Measurements from ENCODE around the gene NCKIPSD.
"Not testable (repeated sequence)": the region's sequence is repeated elsewhere in the genome, so short reads cannot be mapped to it uniquely, and the experiment has no call there.

The NCKIPSD gene

GRCh38 chr3:48685603-48686511 is at the start of gene NCKIPSD:
NCKIPSD (minus strand) TSS chr3:48685915; CDS start chr3:48685807, 108 bp downstream.
- peak within 1 kb of the TSS; percentile 57 to 90 (median 78) for H3K4me3 ChIP-seq
- H3K27ac ChIP-seq, result peak within 1 kb of the TSS; percentile 54 to 94 (median 86)

- peak overlapping the region in 10 of 21 experiments; percentile 1 to 84 (median 42) for H3K27ac ChIP-seq
- not testable (repeated sequence) for H3K4me3 ChIP-seq
Observed at GRCh38 chr3:48735075-48735767, 49.5 kb upstream of the NCKIPSD start.

GRCh38 chr3:48734541-48734940 is 48.8 kb upstream of the NCKIPSD start:
- Histone ChIP-seq H3K4me3 (peak overlapping the region in 3 of 7 experiments; percentile 4 to 19 (median 14)), H3K27ac (peak overlapping the region in 11 of 21 experiments; percentile 7 to 84 (median 70))

- H3K4me3 ChIP-seq, result peak overlapping the region in 3 of 7 experiments; percentile 4 to 19 (median 14)
- H3K27ac ChIP-seq, result peak overlapping the region in 10 of 21 experiments; percentile 7 to 84 (median 70)
Observed at GRCh38 chr3:48733752-48734518, 48.2 kb upstream of the NCKIPSD start.

GRCh38 chr3:48727511-48727910 is 41.8 kb upstream of the NCKIPSD start:
- Histone ChIP-seq H3K4me3 (no peak overlapping the region), H3K27ac (no peak overlapping the region)

GRCh38 chr3:48725185-48725855 is 39.6 kb upstream of the NCKIPSD start:
- H3K27ac ChIP-seq, H3K4me3 ChIP-seq: not testable (repeated sequence)

GRCh38 chr3:48723725-48724124 is 38.0 kb upstream of the NCKIPSD start:
- Histone ChIP-seq H3K4me3 (no peak overlapping the region), H3K27ac (no peak overlapping the region)

GRCh38 chr3:48723293-48723692 is 37.6 kb upstream of the NCKIPSD start:
- H3K27ac ChIP-seq, result not testable (repeated sequence)

GRCh38 chr3:48716982-48717746 is 31.4 kb upstream of the NCKIPSD start, which contains the start of gene IP6K2:
IP6K2 (minus strand) TSS chr3:48717221; CDS start chr3:48695291, 21,930 bp downstream.
- H3K27ac ChIP-seq, result peak within 1 kb of the TSS; percentile 51 to 99 (median 93)
- H3K4me3 ChIP-seq, result peak within 1 kb of the TSS; percentile 67 to 87 (median 80)

More at GRCh38 chr3:48723293-48723692, 37.6 kb upstream of the NCKIPSD start:
- H3K4me3 ChIP-seq, result not testable (repeated sequence)

- Histone ChIP-seq H3K4me3 (peak overlapping the region; percentile 67 to 87 (median 80)), H3K27ac (peak overlapping the region; percentile 51 to 99 (median 93))
Observed at GRCh38 chr3:48716508-48716981, 30.8 kb upstream of the NCKIPSD start.

GRCh38 chr3:48715174-48715800 is 29.6 kb upstream of the NCKIPSD start:
- Histone ChIP-seq H3K4me3 (peak overlapping the region in 3 of 7 experiments; percentile 67 to 82 (median 80)), H3K27ac (peak overlapping the region in 10 of 21 experiments; percentile 6 to 99 (median 42))

GRCh38 chr3:48711727-48712126 is 26.0 kb upstream of the NCKIPSD start:
- Histone ChIP-seq H3K4me3 (no peak overlapping the region), H3K27ac (no peak overlapping the region)

GRCh38 chr3:48709051-48709461 is 23.3 kb upstream of the NCKIPSD start:
- Histone ChIP-seq H3K27ac (peak overlapping the region in 11 of 21 experiments; percentile 11 to 65 (median 39)), H3K4me3 (no peak overlapping the region)

- H3K27ac ChIP-seq, result peak overlapping the region in 9 of 21 experiments; percentile 11 to 65 (median 41)
- no peak overlapping the region for H3K4me3 ChIP-seq
Observed at GRCh38 chr3:48708481-48708889, 22.8 kb upstream of the NCKIPSD start.

GRCh38 chr3:48707157-48707556 is 21.4 kb upstream of the NCKIPSD start:
- no peak overlapping the region for H3K4me3 ChIP-seq
- peak overlapping the region in 2 of 21 experiments; percentile 21 to 32 for H3K27ac ChIP-seq

- Histone ChIP-seq H3K4me3 (no peak overlapping the region), H3K27ac (no peak overlapping the region)
Observed at GRCh38 chr3:48702320-48702920, 16.7 kb upstream of the NCKIPSD start.

All from skin epidermis (tissue), 12 donors.